EH (cell line): ENCODE data around the gene SLC27A5.
"Not testable (repeated sequence)": the region's sequence is repeated elsewhere in the genome, so short reads cannot be mapped to it uniquely, and the experiment has no call there.

ENCODE experiments used
- DNase-seq: peaks from one replicate; pipeline ENCODE4 v3.0.0-alpha.2; 2015; ENCODE audit warnings: low read depth

The SLC27A5 gene

DNA sequence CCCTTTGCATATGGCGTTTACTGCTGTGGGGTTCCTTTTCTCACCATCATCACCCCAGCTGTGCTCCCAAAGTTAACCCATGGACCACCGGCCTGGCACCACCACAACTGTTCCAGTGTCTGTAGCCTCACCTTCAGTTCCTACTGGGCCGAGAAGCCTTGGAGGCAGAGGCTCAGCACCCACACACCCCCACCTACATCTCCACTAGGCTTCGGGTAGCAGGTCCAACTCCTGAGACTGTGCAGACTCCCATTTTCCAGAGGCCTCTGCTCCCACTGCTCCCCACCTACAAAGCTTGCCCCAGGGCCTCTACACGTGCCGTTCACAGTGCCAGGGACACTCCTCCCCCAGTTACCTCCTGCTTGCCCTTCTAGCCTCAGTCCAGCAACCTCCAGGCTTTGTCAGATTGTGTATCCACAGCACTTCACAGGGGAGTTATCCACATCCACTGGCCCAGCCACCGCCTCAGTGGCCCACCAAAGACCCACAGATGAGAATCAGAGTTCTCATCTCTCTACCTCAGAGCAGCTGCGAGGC lies 14.1 kb downstream of the SLC27A5 start:
- DNase-seq, result no peak

DNA sequence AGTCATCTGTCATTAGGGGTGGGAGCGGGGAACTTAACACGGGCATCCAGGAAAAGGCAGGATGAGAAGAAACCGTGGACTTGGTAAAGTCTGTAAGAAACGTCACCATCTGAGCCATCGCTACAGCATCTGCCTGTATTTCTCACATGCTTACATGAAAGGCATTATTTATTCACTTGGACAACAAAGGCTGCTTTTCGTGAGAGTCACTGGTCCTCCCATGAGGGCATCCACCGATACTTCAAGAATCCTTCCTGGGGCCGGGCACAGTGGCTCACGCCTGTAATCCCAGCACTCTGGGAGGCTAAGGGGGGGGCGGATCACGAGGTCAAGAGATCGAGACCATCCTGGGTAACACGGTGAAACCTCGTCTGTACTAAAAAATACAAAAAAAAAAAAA lies 19.5 kb downstream of the SLC27A5 start:
- DNase-seq, result no peak

DNA sequence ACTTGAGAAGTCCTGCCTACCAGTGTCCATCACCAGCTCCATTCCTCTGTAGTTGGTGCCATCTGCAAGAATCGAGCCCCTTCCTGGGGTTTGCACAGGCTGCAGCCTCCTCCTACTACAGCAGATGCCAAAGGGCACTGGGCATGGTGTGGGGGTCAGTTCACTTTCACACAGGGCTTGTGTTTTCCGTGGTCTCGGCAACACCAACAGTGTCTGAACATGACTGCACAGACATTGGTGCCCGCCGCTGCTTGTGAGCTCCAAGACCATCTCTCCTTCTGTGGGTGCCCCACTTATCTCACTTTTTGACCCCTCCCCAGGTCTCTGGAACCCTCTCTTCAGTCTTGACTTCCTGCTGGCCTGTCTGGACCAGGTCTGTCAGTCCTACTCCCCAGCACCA lies 20.4 kb downstream of the SLC27A5 start:
- DNase-seq, result no peak

DNA sequence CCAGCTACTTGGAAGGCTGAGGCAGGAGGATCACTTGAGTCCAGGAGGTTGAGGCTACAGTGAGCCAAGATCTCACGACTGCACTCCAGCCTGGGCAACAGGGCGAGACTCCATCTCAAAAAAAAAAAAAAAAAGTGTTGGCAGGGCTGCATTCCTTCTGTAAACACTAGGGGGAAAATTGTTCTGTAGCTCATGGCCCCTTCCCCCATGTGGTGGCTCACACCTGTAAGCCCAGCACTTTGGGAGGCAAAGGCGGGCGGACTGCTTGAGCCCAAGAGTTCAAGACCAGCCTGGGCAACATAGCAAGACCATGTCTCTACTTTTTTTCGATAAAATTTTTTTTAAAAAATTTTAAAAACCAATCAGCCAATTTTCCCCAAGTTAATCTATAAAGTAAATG lies 27.4 kb downstream of the SLC27A5 start:
- not testable (repeated sequence) for DNase-seq

DNA sequence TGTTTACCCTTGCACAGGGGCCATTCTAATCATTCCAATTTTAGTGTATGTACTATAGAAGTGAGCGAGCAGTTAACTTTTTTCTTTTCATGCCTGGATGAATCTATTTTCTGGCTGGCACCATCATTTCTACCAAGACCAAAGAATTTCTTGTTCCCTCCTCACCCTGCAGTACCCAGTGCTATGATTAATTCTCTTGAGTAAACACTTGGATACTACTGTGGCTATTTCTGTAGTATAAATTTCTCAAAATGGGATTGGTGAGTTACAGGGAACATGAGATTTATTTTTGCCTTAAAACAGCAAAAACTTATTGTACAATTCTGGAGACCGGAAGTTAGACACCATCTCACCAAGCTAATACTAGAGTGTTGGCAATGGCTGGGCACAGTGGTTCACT lies 28.0 kb downstream of the SLC27A5 start:
- DNase-seq, result no peak

DNA sequence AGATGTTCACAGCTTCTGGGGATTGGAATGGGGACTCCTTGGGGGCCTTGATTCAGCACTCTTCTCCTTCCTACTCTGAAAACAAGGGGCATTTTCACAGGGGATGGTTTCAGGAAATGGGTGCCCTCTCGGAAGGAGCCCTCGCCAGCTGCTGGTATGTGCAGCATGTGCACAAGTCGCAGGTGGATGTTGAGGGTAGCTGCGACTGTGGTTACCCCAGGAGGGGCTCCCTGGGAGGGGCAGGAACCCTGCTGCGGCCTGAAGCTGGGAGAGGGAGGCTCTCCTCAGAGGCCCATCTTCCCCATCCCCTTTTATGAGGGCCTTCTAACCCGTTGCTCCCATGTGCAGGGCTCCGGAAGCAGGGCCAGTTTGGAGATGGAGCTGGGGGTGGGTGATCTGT lies 29.4 kb downstream of the SLC27A5 start:
- DNase-seq, result no peak

DNA sequence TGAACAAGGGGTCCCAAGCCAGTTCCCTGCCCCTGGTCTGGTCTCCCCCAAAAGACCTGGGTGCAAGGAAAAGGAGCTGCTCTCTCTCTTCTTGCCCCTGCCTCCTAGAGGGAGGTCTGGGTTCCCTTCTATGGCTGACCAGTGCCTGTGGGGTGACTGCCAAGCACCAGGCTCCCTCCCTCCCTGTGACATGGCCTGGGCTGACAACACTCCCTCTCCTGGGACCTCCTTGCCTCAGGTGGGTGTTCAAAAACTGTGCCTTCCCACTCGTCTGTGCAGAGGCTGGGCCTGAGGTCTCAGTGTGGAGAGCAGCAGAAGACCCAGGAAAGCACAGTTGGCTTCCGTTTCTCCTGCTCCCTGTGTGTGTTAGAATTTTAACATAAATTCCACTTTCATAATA lies 31.0 kb downstream of the SLC27A5 start:
- DNase-seq, result no peak

DNA sequence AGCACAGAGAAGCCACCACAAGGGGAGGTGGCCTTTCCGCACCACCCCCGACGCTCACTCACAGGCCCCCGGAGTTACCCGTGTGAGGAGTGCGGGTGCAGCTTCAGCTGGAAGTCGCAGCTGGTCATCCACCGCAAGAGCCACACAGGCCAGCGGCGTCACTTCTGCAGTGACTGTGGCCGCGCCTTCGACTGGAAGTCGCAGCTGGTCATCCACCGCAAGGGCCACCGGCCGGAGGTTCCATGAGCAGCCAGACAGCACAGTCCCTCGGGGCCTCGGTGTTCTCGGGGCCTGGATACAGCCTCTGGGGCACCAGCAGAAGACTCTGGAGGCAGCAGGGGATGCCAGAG lies 31.3 kb downstream of the SLC27A5 start:
- DNase-seq, result no peak

DNA sequence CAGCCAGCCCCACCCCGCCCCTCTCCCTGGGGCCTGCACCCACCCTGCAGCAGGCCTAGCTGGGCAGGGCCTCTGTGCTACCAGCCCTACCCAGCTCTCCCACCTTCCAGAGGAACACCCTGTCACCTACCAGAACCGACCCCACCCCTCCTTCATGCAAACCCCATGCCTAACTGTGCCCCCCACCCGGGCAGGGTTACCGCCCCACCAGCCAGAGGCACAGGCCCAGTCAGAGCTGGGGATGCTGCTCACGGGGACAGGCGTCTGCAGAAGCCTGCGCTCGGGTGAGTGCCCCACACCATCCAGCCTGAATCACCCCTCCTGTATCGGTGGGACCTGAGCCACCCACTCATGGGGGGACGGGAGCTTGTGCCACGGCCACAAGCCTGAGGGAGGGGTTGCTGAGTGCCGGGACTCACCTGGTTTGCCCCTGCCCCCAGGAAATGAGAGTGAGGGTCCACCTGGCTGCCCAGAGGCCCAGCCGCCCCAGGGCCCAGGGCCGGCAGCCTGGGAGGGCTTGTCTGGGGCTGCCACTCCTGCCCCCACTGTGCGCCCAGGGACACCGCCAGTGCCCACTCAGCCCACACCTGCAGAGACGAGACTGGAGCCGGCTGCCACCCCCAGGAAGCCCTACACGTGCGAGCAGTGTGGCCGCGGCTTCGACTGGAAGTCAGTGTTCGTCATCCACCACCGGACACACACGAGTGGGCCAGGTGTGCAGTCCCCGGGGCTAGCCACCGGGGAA lies 31.9 kb downstream of the SLC27A5 start:
- no peak for DNase-seq

DNA sequence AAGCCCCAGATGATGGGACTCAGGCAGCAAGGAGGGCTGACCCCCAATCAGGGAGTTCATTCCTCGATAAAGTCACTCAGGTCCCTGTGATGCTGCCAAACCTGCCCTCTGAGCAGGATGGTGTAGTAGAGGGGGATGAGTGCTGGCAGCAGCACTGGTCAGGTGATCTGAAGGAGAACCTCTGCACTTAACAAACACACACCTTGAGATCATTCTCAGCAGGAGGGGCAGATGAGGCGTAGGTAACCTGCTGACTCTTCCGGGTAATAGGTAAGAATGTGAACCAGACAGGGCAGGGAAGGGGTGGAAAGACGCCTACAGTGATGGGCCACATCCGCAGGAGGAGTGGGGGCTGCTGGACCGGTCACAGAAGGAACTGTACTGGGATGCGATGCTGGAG lies 32.5 kb downstream of the SLC27A5 start:
- no peak for DNase-seq

DNA sequence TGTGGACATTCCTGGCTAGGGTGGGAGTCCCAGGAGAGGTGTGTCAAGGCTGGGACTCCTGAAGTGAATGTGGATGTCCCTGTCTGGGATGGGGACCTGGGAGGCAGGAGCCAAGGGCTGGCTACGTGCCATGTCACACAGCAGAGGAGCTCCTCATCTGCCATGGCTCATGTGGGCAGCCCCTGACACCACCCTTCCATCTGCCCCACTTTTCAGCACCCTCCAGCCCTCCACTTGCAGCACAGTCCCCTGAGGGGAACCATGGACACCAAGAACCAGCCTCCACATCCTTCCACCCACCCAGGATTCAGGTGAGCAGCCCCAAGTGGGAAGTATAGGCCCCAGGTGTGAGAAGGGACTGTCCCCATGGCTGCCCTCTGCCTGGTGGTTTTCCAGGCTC lies 33.9 kb downstream of the SLC27A5 start:
- no peak for DNase-seq

DNA sequence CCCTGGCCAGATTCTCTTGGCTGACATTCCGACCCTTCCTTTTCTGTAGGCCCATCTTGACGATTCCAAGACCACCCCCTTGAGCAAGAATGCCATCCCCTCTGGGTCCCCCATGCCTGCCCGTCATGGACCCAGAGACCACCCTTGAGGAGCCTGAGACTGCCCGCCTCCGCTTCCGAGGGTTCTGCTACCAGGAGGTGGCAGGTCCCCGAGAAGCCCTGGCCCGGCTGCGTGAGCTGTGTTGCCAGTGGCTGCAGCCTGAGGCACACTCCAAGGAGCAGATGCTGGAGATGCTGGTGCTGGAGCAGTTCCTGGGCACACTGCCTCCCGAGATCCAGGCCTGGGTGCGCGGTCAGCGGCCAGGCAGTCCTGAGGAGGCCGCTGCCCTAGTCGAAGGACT lies 34.7 kb downstream of the SLC27A5 start:
- DNase-seq, result no peak

DNA sequence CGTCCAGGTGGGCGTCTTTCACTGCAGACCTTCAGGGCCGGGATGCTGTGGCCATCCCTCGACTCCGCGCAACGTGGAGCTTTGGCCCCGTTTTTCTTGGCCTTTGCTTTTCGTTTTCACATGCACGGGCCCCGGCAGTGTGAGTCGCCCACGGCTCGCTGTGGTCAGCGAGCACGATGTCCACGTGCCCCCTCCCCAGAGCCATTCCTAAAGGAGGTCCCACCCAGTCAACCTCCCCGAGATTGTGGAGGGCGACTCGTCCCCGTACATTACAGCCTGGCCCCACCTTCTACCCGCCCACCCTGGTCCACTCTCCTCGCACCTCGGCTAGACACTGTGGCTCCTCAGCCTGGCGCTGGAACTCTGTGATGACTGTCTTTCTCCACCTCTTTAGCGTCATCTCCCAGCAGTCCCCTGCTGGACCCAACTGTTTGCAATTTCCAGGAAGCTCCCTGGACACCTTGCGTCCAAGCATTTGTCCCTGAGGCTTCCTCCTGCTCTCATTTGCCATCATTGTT lies 35.2 kb downstream of the SLC27A5 start:
- DNase-seq, result peak; percentile 47

DNA sequence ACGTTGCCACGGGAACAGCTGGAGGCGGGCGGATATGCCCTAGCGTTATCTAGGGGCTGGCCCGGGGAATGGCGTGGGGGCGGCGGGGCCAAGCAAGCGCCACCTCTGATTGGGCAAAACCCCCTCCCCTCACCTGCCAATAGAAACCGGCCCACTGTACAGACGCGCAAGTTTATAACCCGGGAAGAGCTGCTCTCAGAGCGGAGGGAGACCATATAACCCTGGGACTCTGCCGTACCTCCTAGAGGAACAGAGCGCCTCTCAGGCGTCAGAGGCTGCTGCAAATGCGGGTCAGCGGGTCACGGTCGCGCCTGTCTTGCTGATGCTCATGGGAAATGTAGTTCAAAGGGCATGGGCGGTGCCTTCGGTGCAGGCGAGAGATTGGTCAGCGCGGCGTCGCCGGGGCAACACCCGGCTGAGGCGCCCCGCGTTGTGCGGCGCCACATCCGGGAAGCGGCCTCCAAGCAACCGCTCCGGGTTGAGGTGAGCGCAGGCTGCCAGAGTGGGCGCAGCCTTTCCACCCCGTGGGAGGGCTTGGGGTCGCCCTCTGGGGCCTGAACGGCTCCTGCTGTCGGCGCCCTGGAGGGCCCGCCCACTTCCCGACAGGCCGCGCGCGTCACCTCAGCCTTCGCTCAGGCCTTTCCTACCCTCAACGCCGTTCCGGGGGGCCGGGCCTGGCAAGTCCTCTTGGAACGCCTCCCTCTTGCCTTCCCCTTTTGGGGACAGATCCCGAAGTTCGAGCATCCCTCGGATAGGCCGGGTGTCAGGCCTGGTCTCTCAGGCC lies 35.9 kb downstream of the SLC27A5 start, which contains the start of gene ZNF446:
TSS of gene ZNF446 (plus strand) at position 639 of the 784 bp plus-strand sequence. CDS start 867 bp downstream, outside the sequence.
- DNase-seq, result peak; percentile 98

DNA sequence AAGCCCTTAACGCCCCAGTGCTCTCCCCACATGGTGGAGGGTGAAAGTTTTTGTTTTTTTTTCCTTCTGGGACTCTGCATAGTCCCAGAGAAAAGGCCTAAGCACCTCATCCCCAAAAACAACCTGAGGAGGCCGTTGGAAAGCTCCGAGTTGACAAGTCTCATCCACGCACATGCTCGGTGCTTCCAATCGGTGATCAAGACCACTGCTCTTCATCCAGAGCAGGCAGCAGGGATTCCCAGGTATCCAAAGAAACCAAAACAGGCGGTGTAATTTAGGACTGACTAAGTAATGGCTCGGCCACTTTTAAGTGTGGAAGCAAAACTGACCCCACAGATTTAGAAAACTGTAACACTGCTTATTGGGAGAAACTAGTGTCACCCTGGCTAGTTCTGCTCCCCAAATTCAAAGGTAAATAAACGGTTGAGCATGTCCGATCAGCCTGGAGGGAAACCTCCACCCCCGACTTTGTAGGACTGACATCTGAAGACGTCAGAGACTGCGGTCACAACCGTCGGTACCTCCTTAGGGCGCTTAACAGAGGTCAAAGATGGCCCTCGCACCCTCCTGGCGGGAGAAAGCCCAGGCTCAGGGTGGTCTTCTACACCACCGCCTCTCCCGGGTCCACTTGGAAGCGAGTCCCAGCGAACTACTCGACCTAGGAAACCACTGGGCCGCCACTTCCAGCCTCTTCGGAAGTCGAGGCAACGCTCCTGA lies 36.6 kb downstream of the SLC27A5 start:
- no peak for DNase-seq

DNA sequence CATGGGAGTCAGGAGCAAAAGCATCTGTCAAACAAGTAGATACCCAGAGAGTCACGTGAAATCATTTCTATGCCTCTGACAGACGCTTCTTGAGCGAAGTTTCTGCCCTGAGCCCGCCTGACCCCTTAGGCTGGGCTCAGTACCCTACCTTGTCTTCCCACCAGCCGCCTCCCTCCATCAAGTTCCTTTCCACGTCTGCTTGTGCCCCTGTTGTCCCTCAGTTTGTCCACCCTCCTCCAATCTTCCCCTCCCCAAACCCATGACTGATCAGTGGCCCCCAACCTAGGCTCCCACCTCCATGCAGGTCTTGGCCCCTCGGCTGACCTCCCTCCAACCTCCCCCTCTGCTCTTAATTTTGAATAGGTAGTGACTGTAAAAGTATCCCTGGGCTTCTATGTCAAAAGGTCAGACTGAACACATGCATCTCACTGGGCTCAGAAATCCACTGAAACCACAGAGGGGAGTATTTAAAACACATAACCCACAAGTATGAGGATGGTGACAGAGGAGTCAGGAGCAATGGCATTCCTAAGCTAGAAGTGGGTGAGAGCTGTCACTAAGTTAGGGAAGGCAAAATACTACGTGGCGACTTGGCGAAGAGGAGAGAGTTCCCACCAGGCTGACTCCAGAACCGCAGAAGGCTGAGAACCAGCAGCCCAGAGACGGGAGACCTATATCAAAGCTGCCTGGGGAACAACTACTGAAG lies 37.3 kb downstream of the SLC27A5 start:
- peak; percentile 84 for DNase-seq

DNA sequence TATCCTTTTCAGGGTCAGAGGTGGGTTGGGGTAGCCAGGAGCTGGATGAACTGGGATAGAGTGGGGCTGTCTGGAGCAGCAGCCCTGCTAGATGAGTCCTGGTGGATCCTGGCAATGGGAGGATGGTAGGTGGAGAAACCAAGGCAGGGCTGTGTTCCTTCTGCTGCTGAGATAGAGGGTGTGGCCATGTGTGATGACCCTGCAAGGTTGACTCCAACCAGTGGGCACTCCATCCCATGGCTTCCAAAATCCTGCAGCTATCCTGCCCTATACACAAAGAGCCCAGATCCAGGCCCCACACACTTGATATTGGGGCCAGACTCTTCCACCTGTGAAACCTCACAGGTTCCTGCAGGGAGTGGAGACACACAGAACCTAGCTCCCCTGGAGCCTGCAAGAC lies 38.0 kb downstream of the SLC27A5 start:
- DNase-seq, result no peak

DNA sequence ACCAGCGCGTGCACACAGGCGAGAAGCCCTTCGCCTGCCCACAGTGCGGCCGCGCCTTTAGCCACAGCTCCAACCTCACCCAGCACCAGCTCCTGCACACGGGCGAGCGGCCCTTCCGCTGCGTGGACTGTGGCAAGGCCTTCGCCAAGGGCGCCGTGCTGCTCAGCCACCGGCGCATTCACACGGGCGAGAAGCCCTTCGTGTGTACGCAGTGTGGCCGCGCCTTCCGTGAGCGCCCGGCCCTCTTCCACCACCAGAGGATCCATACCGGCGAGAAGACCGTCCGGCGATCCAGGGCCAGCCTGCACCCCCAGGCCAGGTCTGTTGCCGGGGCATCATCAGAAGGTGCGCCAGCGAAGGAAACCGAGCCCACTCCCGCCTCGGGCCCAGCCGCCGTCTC lies 40.1 kb downstream of the SLC27A5 start:
- no peak for DNase-seq

DNA sequence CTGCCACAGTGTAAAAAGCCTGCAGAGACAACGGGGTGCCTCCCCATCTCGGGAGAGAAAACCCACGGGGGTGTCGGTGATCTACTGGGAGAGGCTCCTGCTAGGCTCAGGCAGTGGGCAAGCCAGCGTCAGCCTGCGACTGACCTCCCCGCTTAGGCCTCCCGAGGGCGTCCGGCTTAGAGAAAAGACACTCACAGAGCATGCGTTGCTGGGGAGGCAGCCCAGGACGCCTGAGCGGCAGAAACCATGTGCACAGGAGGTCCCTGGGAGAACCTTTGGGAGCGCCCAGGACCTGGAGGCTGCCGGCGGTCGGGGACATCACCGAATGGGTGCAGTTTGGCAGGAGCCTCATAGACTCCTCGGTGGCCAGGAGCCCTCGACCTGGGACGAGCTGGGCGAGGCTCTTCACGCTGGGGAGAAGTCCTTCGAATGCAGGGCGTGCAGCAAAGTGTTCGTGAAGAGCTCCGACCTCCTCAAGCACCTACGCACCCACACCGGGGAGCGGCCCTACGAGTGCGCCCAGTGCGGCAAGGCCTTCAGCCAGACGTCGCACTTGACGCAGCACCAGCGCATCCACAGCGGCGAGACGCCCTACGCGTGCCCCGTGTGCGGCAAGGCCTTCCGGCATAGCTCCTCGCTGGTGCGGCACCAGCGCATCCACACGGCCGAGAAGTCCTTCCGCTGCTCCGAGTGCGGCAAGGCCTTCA lies 40.8 kb downstream of the SLC27A5 start:
- not testable (repeated sequence) for DNase-seq

DNA sequence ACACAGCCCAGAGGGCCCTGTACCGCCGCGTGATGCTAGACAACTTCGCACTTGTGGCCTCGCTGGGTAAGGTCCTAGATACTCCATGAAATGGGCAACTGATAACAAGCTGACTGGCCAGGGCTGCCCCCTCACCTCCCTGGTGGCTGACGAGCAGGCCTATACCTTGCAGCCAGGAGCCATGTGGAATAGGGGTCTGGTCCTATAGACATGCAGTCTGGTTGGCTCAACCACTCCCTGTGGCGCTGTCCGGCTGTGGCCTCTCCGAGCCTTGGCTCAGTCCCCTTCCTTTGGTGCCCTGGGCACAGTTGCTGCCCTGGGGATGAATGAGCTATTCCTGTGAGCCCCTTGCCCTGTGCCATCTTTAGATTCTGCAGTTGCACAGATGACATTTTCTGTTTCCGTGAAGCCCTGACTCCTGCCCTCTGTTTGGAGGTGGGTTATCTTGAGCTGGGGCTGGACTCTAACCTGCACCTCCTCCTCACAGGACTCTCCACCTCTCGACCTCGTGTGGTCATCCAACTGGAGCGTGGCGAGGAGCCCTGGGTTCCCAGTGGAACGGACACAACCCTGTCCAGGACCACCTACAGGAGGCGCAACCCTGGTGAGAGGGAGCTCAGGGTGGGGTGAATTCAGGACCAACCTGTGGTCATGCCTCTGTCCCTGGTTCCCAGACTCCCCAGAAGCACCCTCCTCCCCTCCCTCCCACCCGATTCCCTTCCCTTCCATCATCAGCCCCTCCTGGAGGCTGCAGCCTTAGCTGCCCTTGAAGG lies 42.4 kb downstream of the SLC27A5 start:
- no peak for DNase-seq
